HFFc6 (cell line): ENCODE data around the gene HPCA. TPM values are rescaled to one million over a fixed set of nuclear protein-coding genes. Genes with fewer than 3 reads are reported as not detected.

Experiments used
- DNase-seq: peaks from one replicate; pipeline ENCODE4 v3.0.0-alpha.2; 2018
- H3K27ac Mint-ChIP-seq: 2 replicates; pipeline ENCODE4 v1.8.0; 2020; ENCODE audit warnings: mild to moderate bottlenecking, mixed read lengths
- H3K27me3 Mint-ChIP-seq: 2 replicates; pipeline ENCODE4 v1.8.0; 2021; ENCODE audit warnings: mild to moderate bottlenecking, moderate library complexity, mixed read lengths; ENCODE audit not compliant: insufficient read depth
- H3K36me3 Mint-ChIP-seq: 2 replicates; pipeline ENCODE4 v1.8.0; 2021; ENCODE audit warnings: low read depth, mixed read lengths
- H3K4me1 Mint-ChIP-seq: 2 replicates; pipeline ENCODE4 v1.8.0; 2020; ENCODE audit warnings: low read depth, mixed read lengths
- H3K4me3 Mint-ChIP-seq: 2 replicates; pipeline ENCODE4 v1.8.0; 2020; ENCODE audit warnings: mild to moderate bottlenecking, moderate library complexity, mixed read lengths
- H3K9me3 Mint-ChIP-seq: 2 replicates; pipeline ENCODE4 v1.8.0; 2020; ENCODE audit warnings: mild to moderate bottlenecking, mixed read lengths
- CTCF ChIP-seq: fragments of 200-600 bp; sonication (generic); IDR thresholded peaks from 2 replicates; pipeline ENCODE4 v1.5.0; 2021; ENCODE audit warnings: antibody characterized with exemption, mild to moderate bottlenecking
- total RNA-seq, 6 experiments: library from RNA; stranded (reverse); fragmentation: NEBNext Ultra II Directional; extraction: Animal tissue kit (Norgen Biotek cat#: 25700); gene quantifications; 2 replicates in 1 of 6; 3 replicates in 5 of 6; pipeline ENCODE4 v1.2.3, GENCODE V29; 2021

HPCA gene
- total RNA-seq, 6 experiments from 2014 or later: 0.23 TPM; not detected in 5

GRCh38 chr1:32888677-32889420, 2.6 kb downstream of the HPCA start:
- Mint-ChIP-seq H3K4me3 (no peak overlapping the region), H3K36me3 (peaks cover 4% of the 10 kb centered on the region; the same call in 1 of the 2 replicates), H3K27ac (no peak overlapping the region), H3K27me3 (peaks cover 32% of the 10 kb centered on the region), H3K4me1 (peaks cover 12% of the 10 kb centered on the region), H3K9me3 (peaks cover 4% of the 10 kb centered on the region; the same call in 1 of the 2 replicates)
- TF ChIP-seq CTCF: no peak
- DNase-seq: no peak

GRCh38 chr1:32889731-32890278, 3.5 kb downstream of the HPCA start:
- Mint-ChIP-seq H3K36me3 (peaks cover 4% of the 10 kb centered on the region; the same call in 1 of the 2 replicates), H3K27ac (no peak overlapping the region), H3K9me3 (peaks cover 4% of the 10 kb centered on the region; the same call in 1 of the 2 replicates), H3K27me3 (peaks cover 26% of the 10 kb centered on the region), H3K4me1 (peaks cover 12% of the 10 kb centered on the region), H3K4me3 (no peak overlapping the region)
- TF ChIP-seq CTCF: no peak
- no peak for DNase-seq

- H3K9me3 Mint-ChIP-seq: peaks cover 4% of the 10 kb centered on the region; the same call in 1 of the 2 replicates
- H3K4me1 Mint-ChIP-seq: peaks cover 12% of the 10 kb centered on the region
- no peak for TF ChIP-seq CTCF
- H3K27me3 Mint-ChIP-seq: peaks cover 17% of the 10 kb centered on the region
- H3K27ac Mint-ChIP-seq: no peak overlapping the region
- H3K4me3 Mint-ChIP-seq: no peak overlapping the region
- H3K36me3 Mint-ChIP-seq: peaks cover 4% of the 10 kb centered on the region; the same call in 1 of the 2 replicates
- no peak for DNase-seq
Measured at GRCh38 chr1:32890516-32891240, 4.4 kb downstream of the HPCA start.

GRCh38 chr1:32891241-32891570, 4.9 kb downstream of the HPCA start:
- Mint-ChIP-seq H3K27me3 (peaks cover 15% of the 10 kb centered on the region), H3K4me3 (no peak overlapping the region)
- TF ChIP-seq CTCF: no peak

GRCh38 chr1:32891630-32892029, 5.3 kb downstream of the HPCA start:
- Mint-ChIP-seq H3K27me3 (peaks cover 13% of the 10 kb centered on the region), H3K27ac (no peak overlapping the region), H3K36me3 (peaks cover 4% of the 10 kb centered on the region; the same call in 1 of the 2 replicates), H3K9me3 (peaks cover 4% of the 10 kb centered on the region; the same call in 1 of the 2 replicates), H3K4me1 (peaks cover 12% of the 10 kb centered on the region), H3K4me3 (no peak overlapping the region)
- no peak for TF ChIP-seq CTCF
- DNase-seq: no peak

More at GRCh38 chr1:32891241-32891570, 4.9 kb downstream of the HPCA start:
- no peak for DNase-seq
- Mint-ChIP-seq H3K27ac (no peak overlapping the region), H3K4me1 (peaks cover 12% of the 10 kb centered on the region), H3K9me3 (peaks cover 4% of the 10 kb centered on the region; the same call in 1 of the 2 replicates), H3K36me3 (peaks cover 4% of the 10 kb centered on the region; the same call in 1 of the 2 replicates)
